Activated CD4-positive, alpha-beta T cell treated with anti-CD3 and anti-CD28 coated beads for 36 hours (primary cell): Measurements from ENCODE around the gene THAP11. TPM values are rescaled to one million over a fixed set of nuclear protein-coding genes. Genes with fewer than 3 reads are reported as not detected.

ENCODE experiments used
- ATAC-seq: fragments of 200-7000 bp; cut with Tn5 transposase; one replicate; pipeline ENCODE4 v1.10.0; 2021; ENCODE audit warnings: mild to moderate bottlenecking, moderate library complexity
- CTCF ChIA-PET: fragments of 350-600 bp; sonication (Branson Sonifier 250); formaldehyde crosslinking; loops from one replicate; lab custom pipeline; 2021; ENCODE audit warnings: antibody characterized with exemption; lab: Charles Lee
- POLR2A ChIA-PET: fragments of 350-600 bp; sonication (Branson Sonifier 250); formaldehyde crosslinking; loops from one replicate; lab custom pipeline; 2021; ENCODE audit warnings: antibody characterized with exemption, inconsistent platforms; lab: Charles Lee
- DNase-seq: peaks from one replicate; pipeline ENCODE4 v3.0.0-alpha.2; 2020
- H3K27ac Mint-ChIP-seq: one replicate; pipeline ENCODE4 v1.8.0; 2021; ENCODE audit warnings: mixed read lengths
- H3K27me3 Mint-ChIP-seq: one replicate; pipeline ENCODE4 v1.8.0; 2021; ENCODE audit warnings: mixed read lengths
- H3K36me3 Mint-ChIP-seq: one replicate; pipeline ENCODE4 v1.8.0; 2021; ENCODE audit warnings: low read depth, mixed read lengths
- H3K4me1 Mint-ChIP-seq: one replicate; pipeline ENCODE4 v1.8.0; 2021; ENCODE audit warnings: mixed read lengths
- H3K4me3 Mint-ChIP-seq: one replicate; pipeline ENCODE4 v1.8.0; 2021; ENCODE audit warnings: mild to moderate bottlenecking, moderate library complexity, mixed read lengths
- H3K9me3 Mint-ChIP-seq: one replicate; pipeline ENCODE4 v1.8.0; 2021; ENCODE audit warnings: low read depth, mixed read lengths
- intact Hi-C, 2 experiments: fragments of 100-400 bp; cut with DNase I in 1 of 2; cut with micrococcal nuclease in 1 of 2; formaldehyde crosslinking; loops; one replicate each; pipeline versions ENCODE4 v1.14.2 to v1.15.1; 2022 to 2024; cut with DNase I, micrococcal nuclease
- total RNA-seq, 2 experiments: library from RNA; stranded (reverse); gene quantifications; one replicate each; pipeline ENCODE4 v1.2.3, GENCODE V29; 2021

THAP11 gene
- total RNA-seq, 2 experiments from 2014 or later = 31.8 to 34.5 TPM

DNA sequence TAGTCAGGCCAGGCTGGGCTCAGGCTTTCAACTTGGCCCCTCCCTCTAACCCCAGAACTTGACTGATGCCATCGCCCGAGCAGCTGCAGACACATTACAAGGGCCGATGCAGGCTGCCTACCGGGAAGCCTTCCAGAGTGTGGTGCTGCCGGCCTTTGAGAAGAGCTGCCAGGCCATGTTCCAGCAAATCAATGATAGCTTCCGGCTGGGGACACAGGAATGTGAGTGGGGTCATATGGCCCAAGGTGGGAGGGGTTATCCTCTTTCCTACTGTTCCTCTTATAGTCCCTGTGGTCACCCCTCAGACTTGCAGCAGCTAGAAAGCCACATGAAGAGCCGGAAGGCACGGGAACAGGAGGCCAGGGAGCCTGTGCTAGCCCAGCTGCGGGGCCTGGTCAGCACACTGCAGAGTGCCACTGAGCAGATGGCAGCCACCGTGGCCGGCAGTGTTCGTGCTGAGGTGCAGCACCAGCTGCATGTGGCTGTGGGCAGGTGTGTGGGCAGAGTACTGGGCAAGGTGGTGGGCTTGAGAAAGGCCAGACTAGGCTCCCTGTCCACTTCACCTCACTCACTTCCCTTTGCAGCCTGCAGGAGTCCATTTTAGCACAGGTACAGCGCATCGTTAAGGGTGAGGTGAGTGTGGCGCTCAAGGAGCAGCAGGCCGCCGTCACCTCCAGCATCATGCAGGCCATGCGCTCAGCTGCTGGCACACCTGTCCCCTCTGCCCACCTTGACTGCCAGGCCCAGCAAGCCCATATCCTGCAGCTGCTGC is 40.4 kb downstream of the THAP11 start:
- no peaks in the 10 kb centered on the region for H3K4me1 Mint-ChIP-seq
- ATAC-seq (no peak), DNase-seq (no peak)
- no peaks in the 10 kb centered on the region for H3K27me3 Mint-ChIP-seq
- no peaks in the 10 kb centered on the region for H3K9me3 Mint-ChIP-seq
- ChIA-PET CTCF (interaction anchor here (0.8 to 3.6 kb wide), 18 partner anchors 8 to 500 kb away, joined by 3 to 21 read pairs (median 6); partner anchors contain the start of genes CTRL, EDC4, PSKH1 and PSMB10), POLR2A (interaction anchor here (0.9 kb wide), 1 partner anchor 10 kb away, joined by 4 read pairs; the partner anchor contains the start of gene PSKH1)
- H3K36me3 Mint-ChIP-seq = peaks cover 29% of the 10 kb centered on the region
- H3K27ac Mint-ChIP-seq = no peak overlapping the region
- no peak overlapping the region for H3K4me3 Mint-ChIP-seq
- intact Hi-C loops = loop anchor here (1.0 to 2.0 kb wide), 3 partner anchors 46 to 158 kb away; no protein-coding TSS in a partner anchor

DNA sequence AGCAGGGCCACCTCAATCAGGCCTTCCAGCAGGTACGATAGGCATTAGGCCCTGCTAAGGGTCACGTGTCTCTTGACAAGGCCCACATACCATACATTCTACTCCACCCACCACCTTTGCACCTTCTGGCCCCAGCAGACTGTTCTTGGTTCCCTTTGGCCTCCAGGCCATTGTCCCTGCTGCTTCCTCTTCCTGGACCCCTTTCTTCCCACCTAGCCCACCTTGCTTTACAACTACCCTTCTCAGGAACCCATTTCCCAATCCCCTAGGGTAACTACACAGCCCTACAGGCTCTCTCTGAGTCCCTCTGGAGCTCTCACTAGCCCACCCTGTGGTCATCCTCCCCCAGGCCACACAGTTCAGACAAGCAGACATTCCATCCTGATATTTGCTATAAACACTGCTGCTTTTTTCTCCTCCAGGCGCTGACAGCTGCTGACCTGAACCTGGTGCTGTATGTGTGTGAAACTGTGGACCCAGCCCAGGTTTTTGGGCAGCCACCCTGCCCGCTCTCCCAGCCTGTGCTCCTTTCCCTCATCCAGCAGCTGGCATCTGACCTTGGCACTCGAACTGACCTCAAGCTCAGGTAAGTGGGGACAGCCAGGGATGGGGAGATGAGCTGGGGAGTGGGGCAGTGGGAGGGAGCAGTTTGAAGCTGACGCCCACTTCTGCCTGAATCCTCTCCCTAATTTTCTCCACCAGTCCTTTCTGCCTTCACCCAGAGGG is 41.2 kb downstream of the THAP11 start:
- DNase-seq (no peak), ATAC-seq (no peak)
- no peaks in the 10 kb centered on the region for H3K4me1 Mint-ChIP-seq
- ChIA-PET POLR2A (interaction anchor here (0.5 to 0.7 kb wide), 2 partner anchors 14 to 216 kb away, joined by 3 read pairs; no protein-coding TSS in a partner anchor), CTCF (interaction anchor here (0.5 to 3.6 kb wide), 35 partner anchors 9 to 501 kb away, joined by 3 to 21 read pairs (median 4); partner anchors contain the start of genes CTRL, DPEP2, EDC4 and NFATC3)
- H3K4me3 Mint-ChIP-seq = no peak overlapping the region
- H3K27me3 Mint-ChIP-seq = no peaks in the 10 kb centered on the region
- intact Hi-C loops = loop anchor here (1.0 to 2.0 kb wide), 3 partner anchors 45 to 157 kb away; no protein-coding TSS in a partner anchor
- H3K9me3 Mint-ChIP-seq = no peaks in the 10 kb centered on the region
- no peak overlapping the region for H3K27ac Mint-ChIP-seq
- H3K36me3 Mint-ChIP-seq = peaks cover 29% of the 10 kb centered on the region

DNA sequence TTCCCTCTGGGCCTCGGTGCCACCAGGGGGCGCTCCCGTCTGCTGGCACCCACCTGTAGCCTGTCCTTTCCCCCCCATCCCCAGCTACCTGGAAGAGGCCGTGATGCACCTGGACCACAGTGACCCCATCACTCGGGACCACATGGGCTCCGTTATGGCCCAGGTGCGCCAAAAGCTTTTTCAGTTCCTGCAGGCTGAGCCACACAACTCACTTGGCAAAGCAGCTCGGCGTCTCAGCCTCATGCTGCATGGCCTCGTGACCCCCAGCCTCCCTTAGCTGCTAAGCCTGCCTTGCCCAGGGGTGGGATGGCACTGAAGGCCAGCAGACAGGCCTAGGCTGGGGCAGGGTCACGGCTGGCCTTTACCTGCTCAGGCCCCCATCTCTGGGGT is 41.7 kb downstream of the THAP11 start:
- Mint-ChIP-seq H3K4me1 (no peaks in the 10 kb centered on the region), H3K4me3 (no peak overlapping the region), H3K27ac (no peak overlapping the region), H3K9me3 (no peaks in the 10 kb centered on the region), H3K36me3 (peaks cover 25% of the 10 kb centered on the region), H3K27me3 (no peaks in the 10 kb centered on the region)
- intact Hi-C loops = loop anchor here (1.0 to 2.0 kb wide), 3 partner anchors 44 to 157 kb away; no protein-coding TSS in a partner anchor
- ATAC-seq (peak; percentile 92), DNase-seq (peak; percentile 85)
- ChIA-PET POLR2A (interaction anchor here (0.5 to 1.0 kb wide), 3 partner anchors 13 to 217 kb away, joined by 3 read pairs; no protein-coding TSS in a partner anchor), CTCF (interaction anchor here (0.5 to 3.6 kb wide), 35 partner anchors 8 to 502 kb away, joined by 3 to 21 read pairs (median 4); partner anchors contain the start of genes CTRL, DPEP2, EDC4 and NFATC3)

GRCh38 chr16:67884684-67885083 is 42.6 kb downstream of the THAP11 start, which contains the start of gene NRN1L:
Gene NRN1L, plus strand, starts transcription at chr16:67884885. Its CDS starts 19 bp downstream, at chr16:67884904.
- ChIA-PET CTCF (interaction anchor here (1.0 to 3.6 kb wide), 11 partner anchors 10 to 200 kb away, joined by 3 to 21 read pairs (median 14); partner anchors contain the start of genes CTRL, NFATC3 and PSMB10), POLR2A (interaction anchor here (1.0 kb wide), 1 partner anchor 32 kb away, joined by 3 read pairs; no protein-coding TSS in a partner anchor)
- H3K27me3 Mint-ChIP-seq = no peaks in the 10 kb centered on the region
- H3K4me1 Mint-ChIP-seq = no peaks in the 10 kb centered on the region
- H3K4me3 Mint-ChIP-seq = no peak within 1 kb of the TSS
- peaks cover 20% of the 10 kb centered on the region for H3K36me3 Mint-ChIP-seq
- ATAC-seq (no peak), DNase-seq (no peak)
- H3K27ac Mint-ChIP-seq = no peak within 1 kb of the TSS
- H3K9me3 Mint-ChIP-seq = no peaks in the 10 kb centered on the region
- intact Hi-C loops = no loop called here

DNA sequence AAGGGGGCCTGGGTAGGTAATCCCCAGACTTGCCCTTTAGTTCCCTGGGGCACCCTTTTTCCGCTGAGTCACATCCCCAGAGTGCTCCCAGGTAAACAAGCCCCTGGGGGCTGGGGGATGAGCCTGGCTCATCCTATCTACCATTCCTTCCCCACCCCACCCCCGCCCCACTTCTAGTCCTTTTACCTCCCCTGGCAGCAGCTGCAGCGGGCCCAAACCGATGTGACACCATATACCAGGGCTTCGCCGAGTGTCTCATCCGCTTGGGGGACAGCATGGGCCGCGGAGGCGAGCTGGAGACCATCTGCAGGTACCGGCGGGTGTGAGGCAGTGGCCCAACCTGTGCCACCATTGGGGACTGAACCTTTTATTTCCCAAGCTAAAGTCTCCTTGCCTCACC is 43.4 kb downstream of the THAP11 start:
- H3K36me3 Mint-ChIP-seq = peaks cover 15% of the 10 kb centered on the region
- intact Hi-C loops = no loop called here
- DNase-seq (no peak), ATAC-seq (no peak)
- H3K27me3 Mint-ChIP-seq = no peaks in the 10 kb centered on the region
- CTCF ChIA-PET = interaction anchor here (0.8 to 3.6 kb wide), 7 partner anchors 8 to 156 kb away, joined by 3 to 21 read pairs (median 4); partner anchors contain the start of gene CTRL
- no peak overlapping the region for H3K4me3 Mint-ChIP-seq
- POLR2A ChIA-PET = no interaction called here
- H3K4me1 Mint-ChIP-seq = no peaks in the 10 kb centered on the region
- H3K27ac Mint-ChIP-seq = no peak overlapping the region
- H3K9me3 Mint-ChIP-seq = no peaks in the 10 kb centered on the region

GRCh38 chr16:67885976-67886375 is 43.9 kb downstream of the THAP11 start:
- intact Hi-C loops = no loop called here
- no peak for DNase-seq
- ATAC-seq = no peak
- H3K4me3 Mint-ChIP-seq = no peak overlapping the region
- H3K27me3 Mint-ChIP-seq = no peaks in the 10 kb centered on the region
- no peaks in the 10 kb centered on the region for H3K9me3 Mint-ChIP-seq
- POLR2A ChIA-PET = no interaction called here
- H3K27ac Mint-ChIP-seq = no peak overlapping the region
- CTCF ChIA-PET = interaction anchor here (0.6 to 3.6 kb wide), 10 partner anchors 8 to 155 kb away, joined by 3 to 21 read pairs (median 4); partner anchors contain the start of gene CTRL
- H3K36me3 Mint-ChIP-seq = peaks cover 15% of the 10 kb centered on the region
- H3K4me1 Mint-ChIP-seq = no peaks in the 10 kb centered on the region

GRCh38 chr16:67886387-67886786 is 44.3 kb downstream of the THAP11 start:
- ATAC-seq = no peak
- intact Hi-C loops = no loop called here
- H3K4me3 Mint-ChIP-seq = no peak overlapping the region
- no peaks in the 10 kb centered on the region for H3K4me1 Mint-ChIP-seq
- no peak for DNase-seq
- peaks cover 13% of the 10 kb centered on the region for H3K36me3 Mint-ChIP-seq
- CTCF ChIA-PET = interaction anchor here (0.6 to 3.6 kb wide), 9 partner anchors 9 to 70 kb away, joined by 3 to 21 read pairs (median 3); no protein-coding TSS in a partner anchor
- no peaks in the 10 kb centered on the region for H3K9me3 Mint-ChIP-seq
- POLR2A ChIA-PET = no interaction called here
- no peaks in the 10 kb centered on the region for H3K27me3 Mint-ChIP-seq
- no peak overlapping the region for H3K27ac Mint-ChIP-seq

- Mint-ChIP-seq H3K27me3 (no peaks in the 10 kb centered on the region), H3K4me1 (peaks cover 8% of the 10 kb centered on the region), H3K4me3 (no peak overlapping the region), H3K9me3 (no peaks in the 10 kb centered on the region), H3K27ac (no peak overlapping the region), H3K36me3 (peaks cover 9% of the 10 kb centered on the region)
- ChIA-PET POLR2A (interaction anchor here (1.0 kb wide), 1 partner anchor 25 kb away, joined by 3 read pairs; no protein-coding TSS in a partner anchor), CTCF (interaction anchor here (1.0 to 1.5 kb wide), 3 partner anchors 9 to 72 kb away, joined by 3 to 7 read pairs (median 3); no protein-coding TSS in a partner anchor)
- no peak for ATAC-seq
- no peak for DNase-seq
- intact Hi-C loops = no loop called here
Measured at GRCh38 chr16:67888331-67888730, 46.2 kb downstream of the THAP11 start.

DNA sequence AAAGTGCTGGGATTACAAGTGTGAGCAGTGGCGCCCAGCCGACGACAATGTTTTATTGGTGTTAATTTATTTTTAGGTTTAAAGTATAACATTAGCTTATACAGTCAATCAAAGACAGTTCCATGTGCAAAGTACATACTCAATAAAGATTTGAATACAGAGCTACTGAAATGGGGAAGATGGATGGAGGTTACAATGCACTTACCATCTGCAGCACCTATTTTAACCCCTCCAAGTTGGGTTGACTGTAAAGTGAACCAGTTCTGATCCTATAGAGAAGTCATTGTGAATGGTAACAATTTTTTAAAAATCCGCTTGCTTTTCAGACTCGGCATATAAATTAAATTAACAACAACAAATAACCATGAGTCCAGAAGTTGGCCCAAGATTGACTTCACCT is 50.3 kb downstream of the THAP11 start:
- Mint-ChIP-seq H3K4me1 (peaks cover 30% of the 10 kb centered on the region), H3K27me3 (no peaks in the 10 kb centered on the region), H3K4me3 (peak overlapping the region; percentile 80), H3K27ac (peak overlapping the region; percentile 78), H3K9me3 (no peaks in the 10 kb centered on the region), H3K36me3 (peaks cover 2% of the 10 kb centered on the region)
- CTCF ChIA-PET = interaction anchor here (0.8 to 2.0 kb wide), 4 partner anchors 9 to 387 kb away, joined by 3 to 8 read pairs (median 3); no protein-coding TSS in a partner anchor
- DNase-seq (no peak), ATAC-seq (no peak)
- intact Hi-C loops = loop anchor here in 1 of 2 experiments (5.0 kb wide), 1 partner anchor 45 kb away; the partner anchor contains the start of genes CENPT and NUTF2
- POLR2A ChIA-PET = interaction anchor here (0.6 to 1.4 kb wide), 3 partner anchors 11 to 43 kb away, joined by 3 to 4 read pairs (median 3); no protein-coding TSS in a partner anchor
